Uterus (tissue), 2 donors: ENCODE results near the gene KBTBD8.

Experiments used
- POLR2A ChIP-seq, 2 donors: fragments of 450-650 bp; IDR thresholded peaks; one replicate each; pipeline ENCODE4 v1.6.1; 2016; ENCODE audit warnings: antibody characterized with exemption in 2 of 2, mild to moderate bottlenecking in 1 of 2, moderate library complexity in 1 of 2
- TF ChIP-seq, protein P1 (sequence below), 4 experiments: fragments of 200-600 bp in 2 of 4; fragments of 450-650 bp in 2 of 4; sonication (generic) in 2 of 4; IDR thresholded peaks; one replicate each; pipeline ENCODE4 v1.5.1; 2016 to 2019; ENCODE audit warnings: antibody characterized with exemption in 4 of 4, mild to moderate bottlenecking in 2 of 4, moderate library complexity in 1 of 4

DNA sequence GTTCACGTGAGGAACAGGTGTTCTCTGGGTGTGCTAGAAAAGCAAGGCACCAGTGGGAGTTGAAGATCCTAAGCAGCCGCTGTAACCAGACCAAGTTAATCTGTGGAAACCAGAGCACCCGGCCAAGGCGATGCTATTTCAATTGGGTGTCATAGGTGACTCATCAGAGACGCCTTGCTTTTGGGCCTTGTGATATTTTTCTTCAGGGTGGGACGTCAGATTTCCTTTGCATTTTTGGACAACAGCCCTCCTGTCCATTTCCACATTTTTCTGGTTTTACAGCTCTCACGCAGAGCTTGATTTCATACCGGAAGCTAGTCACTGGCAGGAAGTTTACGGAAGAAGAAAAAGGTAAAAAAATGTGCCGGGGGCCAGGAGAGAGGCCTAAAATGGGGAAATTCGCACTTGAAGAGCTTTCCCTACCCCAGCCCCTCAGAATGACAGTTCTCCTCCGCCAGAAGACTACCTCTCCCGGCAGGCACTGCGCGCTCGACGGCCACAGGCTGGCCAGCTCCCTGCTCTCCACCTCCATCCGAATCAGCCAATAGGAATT is 471 bp upstream of the KBTBD8 start:
- TF ChIP-seq, protein P1, sequence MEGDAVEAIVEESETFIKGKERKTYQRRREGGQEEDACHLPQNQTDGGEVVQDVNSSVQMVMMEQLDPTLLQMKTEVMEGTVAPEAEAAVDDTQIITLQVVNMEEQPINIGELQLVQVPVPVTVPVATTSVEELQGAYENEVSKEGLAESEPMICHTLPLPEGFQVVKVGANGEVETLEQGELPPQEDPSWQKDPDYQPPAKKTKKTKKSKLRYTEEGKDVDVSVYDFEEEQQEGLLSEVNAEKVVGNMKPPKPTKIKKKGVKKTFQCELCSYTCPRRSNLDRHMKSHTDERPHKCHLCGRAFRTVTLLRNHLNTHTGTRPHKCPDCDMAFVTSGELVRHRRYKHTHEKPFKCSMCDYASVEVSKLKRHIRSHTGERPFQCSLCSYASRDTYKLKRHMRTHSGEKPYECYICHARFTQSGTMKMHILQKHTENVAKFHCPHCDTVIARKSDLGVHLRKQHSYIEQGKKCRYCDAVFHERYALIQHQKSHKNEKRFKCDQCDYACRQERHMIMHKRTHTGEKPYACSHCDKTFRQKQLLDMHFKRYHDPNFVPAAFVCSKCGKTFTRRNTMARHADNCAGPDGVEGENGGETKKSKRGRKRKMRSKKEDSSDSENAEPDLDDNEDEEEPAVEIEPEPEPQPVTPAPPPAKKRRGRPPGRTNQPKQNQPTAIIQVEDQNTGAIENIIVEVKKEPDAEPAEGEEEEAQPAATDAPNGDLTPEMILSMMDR (IDR thresholded peaks at IDR 0.05) = no peak
- no peak for TF ChIP-seq POLR2A (IDR thresholded peaks at IDR 0.05)
